ENCODE results near the gene TEX29.

TEX29 gene

GRCh38 chr13:111292710-111293485 is 27.5 kb upstream of the TEX29 start:
- DNase-seq, result no peak

- no peak for DNase-seq
Observed at GRCh38 chr13:111295886-111296285, 24.6 kb upstream of the TEX29 start.

DNA sequence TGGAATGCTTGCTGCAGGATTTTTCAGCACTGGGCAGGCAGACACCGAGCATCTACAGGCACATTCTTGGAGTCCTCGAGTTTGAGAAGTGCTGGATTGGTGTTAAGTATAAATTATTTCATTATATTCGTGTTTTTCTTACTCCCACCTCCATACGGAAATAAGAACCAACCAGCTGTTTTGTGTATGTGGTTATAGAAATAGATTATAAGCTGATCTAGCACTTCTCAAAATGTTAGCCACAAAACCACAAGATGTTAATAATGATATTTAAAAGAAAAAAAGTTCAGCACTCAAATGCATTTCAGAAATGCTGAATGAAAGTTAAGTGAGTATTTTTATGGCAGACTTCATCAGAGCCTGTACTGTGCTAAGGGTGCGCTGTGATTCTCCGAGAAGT is 24.0 kb upstream of the TEX29 start:
- peak in 1 of 2 donors; percentile 14 for DNase-seq

- DNase-seq, result no peak
Observed at GRCh38 chr13:111298214-111298975, 22.0 kb upstream of the TEX29 start.

- no peak for DNase-seq
Observed at GRCh38 chr13:111302045-111302726, 18.3 kb upstream of the TEX29 start.

- DNase-seq, result no peak
Observed at GRCh38 chr13:111303559-111303958, 16.9 kb upstream of the TEX29 start.

GRCh38 chr13:111304041-111304544 is 16.3 kb upstream of the TEX29 start:
- DNase-seq, result peak in 1 of 2 donors; percentile 7

DNA sequence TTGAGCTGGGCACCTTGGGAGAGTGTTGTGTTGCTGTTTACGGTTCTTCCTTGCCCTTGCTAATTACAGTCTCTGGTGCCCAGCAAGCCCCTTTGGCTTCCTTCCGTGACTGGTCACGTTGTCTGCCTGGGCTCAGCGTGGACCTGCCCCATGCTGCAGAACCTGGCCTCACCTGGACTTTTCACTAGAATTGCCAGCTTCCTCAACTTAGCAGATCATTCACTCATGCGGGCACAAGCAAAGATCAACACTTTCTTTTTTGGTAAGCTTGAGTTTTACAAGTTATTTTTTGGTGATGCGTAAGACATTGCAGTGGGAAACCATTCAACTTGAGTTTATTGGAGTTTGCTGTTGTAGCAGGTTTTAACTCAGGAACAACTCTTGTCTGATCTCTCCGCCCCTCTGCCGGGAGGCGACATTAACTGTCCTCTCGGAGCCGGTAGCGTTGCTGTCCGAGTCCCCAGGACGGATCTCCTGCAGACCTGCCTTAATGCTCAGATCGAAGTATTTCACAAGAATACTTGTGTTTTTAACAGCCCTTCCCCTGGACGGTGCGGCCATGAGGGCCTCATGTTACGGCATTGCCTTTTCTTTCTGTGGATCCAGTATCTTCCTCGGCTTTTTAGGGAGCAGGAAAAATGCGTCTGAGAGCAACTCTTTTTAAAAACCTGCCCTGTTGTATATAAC is 15.7 kb upstream of the TEX29 start:
- DNase-seq, result no peak

GRCh38 chr13:111312944-111313590 is 7.4 kb upstream of the TEX29 start:
- DNase-seq, result no peak

- no peak for DNase-seq
Observed at GRCh38 chr13:111313911-111314425, 6.5 kb upstream of the TEX29 start.

- DNase-seq, result no peak
Observed at GRCh38 chr13:111314852-111315251, 5.6 kb upstream of the TEX29 start.

GRCh38 chr13:111315347-111315995 is 5.0 kb upstream of the TEX29 start:
- no peak for DNase-seq

DNA sequence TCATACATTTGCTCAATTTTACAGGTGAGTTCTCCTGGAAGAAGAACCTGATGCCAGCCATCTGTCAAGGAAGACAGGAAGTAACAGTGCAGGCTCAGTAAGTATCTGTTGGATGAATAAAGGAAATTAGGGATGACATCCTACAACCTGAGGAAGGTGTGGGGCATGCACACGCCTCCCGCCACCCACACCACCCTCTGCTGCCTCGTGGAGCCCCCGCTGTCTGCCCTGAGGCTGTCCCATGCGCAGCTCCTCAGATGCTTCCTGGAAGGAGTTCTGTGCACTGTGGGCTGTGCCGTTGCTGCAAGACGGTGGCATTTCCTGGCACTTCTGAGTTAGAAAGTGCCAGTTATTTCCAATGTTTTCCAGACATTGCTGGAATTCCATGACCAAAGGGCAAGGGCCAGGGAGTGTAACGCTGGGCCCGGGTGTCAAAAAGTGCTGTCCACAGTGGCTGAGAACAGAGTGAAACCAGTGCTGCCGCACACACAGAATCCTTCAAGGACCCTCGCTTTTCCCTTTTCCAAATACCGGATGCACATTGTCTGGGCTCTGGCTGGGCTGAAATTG is 4.2 kb upstream of the TEX29 start:
- no peak for DNase-seq

- DNase-seq, result no peak
Observed at GRCh38 chr13:111317042-111317550, 3.3 kb upstream of the TEX29 start.

- DNase-seq, result no peak
Observed at GRCh38 chr13:111317571-111318345, 2.7 kb upstream of the TEX29 start.

DNA sequence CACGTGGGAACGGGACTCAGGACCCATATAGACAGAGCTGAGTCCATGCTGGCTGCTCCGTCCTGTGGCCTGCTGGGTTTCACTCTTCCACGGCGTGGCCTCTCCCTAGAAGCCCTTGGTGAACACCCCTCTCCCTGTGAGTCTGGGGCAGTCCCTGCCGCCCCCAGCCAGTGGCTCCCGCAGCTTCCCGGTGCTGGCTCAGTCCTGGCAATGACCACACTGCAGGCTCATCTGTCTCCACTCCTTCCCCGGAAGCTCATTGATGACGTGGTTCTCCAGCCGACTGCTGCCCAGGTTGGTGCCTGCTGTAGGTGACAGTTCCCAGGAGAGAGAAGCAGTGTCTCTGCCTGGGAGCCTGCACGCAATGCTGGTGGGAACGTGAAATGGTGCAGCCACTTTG is 2.1 kb upstream of the TEX29 start:
- no peak for DNase-seq

GRCh38 chr13:111319521-111319920 is 921 bp upstream of the TEX29 start:
- DNase-seq, result no peak

- DNase-seq, result no peak
Observed at GRCh38 chr13:111322001-111322915, 1.8 kb downstream of the TEX29 start.

- DNase-seq, result no peak
Observed at GRCh38 chr13:111322916-111323331, 2.5 kb downstream of the TEX29 start.

Measured in CD4-positive, alpha-beta T cell treated with Interleukin-4 for 1 hour (primary cell).